SK-N-SH (cell line): ENCODE results near the gene RASAL2. TPM values are rescaled to one million over a fixed set of nuclear protein-coding genes. Genes with fewer than 3 reads are reported as not detected.
"Not testable (repeated sequence)": the region's sequence is repeated elsewhere in the genome, so short reads cannot be mapped to it uniquely, and the experiment has no call there.

Experiments
- CTCF ChIA-PET: fragments of 300-600, 350-600 bp; formaldehyde crosslinking; extraction: SDS; loops from one replicate; lab custom pipeline; 2021; lab: Yijun Ruan, JAX
- POLR2A ChIA-PET: fragments of 350-600 bp; sonication (Branson Sonifier 250); formaldehyde crosslinking; extraction: SDS; loops from one replicate; lab custom pipeline; 2020; ENCODE audit warnings: antibody characterized with exemption, inconsistent platforms; lab: Yijun Ruan, JAX
- DNase-seq: peaks from one replicate; pipeline ENCODE4 v3.0.0; 2012
- H2AFZ ChIP-seq: fragments of 200-600 bp; sonication (generic); 2 replicates; pipeline ENCODE4 v1.8.1; 2016; ENCODE audit warnings: antibody characterized with exemption, mild to moderate bottlenecking, low read depth
- H3F3A ChIP-seq: fragments of 200-600 bp; sonication (generic); replicated peaks from 2 replicates; pipeline ENCODE3; 2016; ENCODE audit warnings: antibody characterized with exemption, mild to moderate bottlenecking; ENCODE audit not compliant: insufficient read depth
- H3K27ac ChIP-seq, 2 experiments: fragments of 200-500 bp in 1 of 2; fragments of 200-600 bp in 1 of 2; sonication (Bioruptor generic) in 1 of 2; sonication (generic), shearing (Covaris generic) in 1 of 2; 2 replicates each; pipeline versions ENCODE4 v1.5.1 to v1.6.1; 2014 to 2016; ENCODE audit warnings: low read depth in 2 of 2, inconsistent platforms in 1 of 2, low read length in 1 of 2, mild to moderate bottlenecking in 1 of 2, mixed read lengths in 1 of 2
- H3K27me3 ChIP-seq: fragments of 200-600 bp; sonication (generic), shearing (Covaris generic); 2 replicates; pipeline ENCODE4 v1.6.1; 2016; ENCODE audit warnings: mixed run types; ENCODE audit not compliant: insufficient read depth
- H3K36me3 ChIP-seq, 2 experiments: fragments of 200-500 bp in 1 of 2; fragments of 200-600 bp in 1 of 2; sonication (Bioruptor generic) in 1 of 2; sonication (generic) in 1 of 2; replicated peaks in 1 of 2; 2 replicates each; pipeline versions ENCODE3 to v1.5.1; 2014 to 2016; ENCODE audit warnings: low read length in 1 of 2, mild to moderate bottlenecking in 1 of 2; ENCODE audit not compliant: insufficient read depth in 2 of 2, control insufficient read depth in 1 of 2
- H3K4me1 ChIP-seq, 2 experiments: fragments of 200-500 bp in 1 of 2; fragments of 200-600 bp in 1 of 2; sonication (Bioruptor generic) in 1 of 2; sonication (generic), shearing (Covaris generic) in 1 of 2; 2 replicates each; pipeline versions ENCODE4 v1.5.1 to v1.6.1; 2014 to 2016; ENCODE audit warnings: low read depth in 1 of 2, low read length in 1 of 2, mixed run types in 1 of 2; ENCODE audit not compliant: insufficient read depth in 2 of 2, control insufficient read depth in 1 of 2
- H3K4me2 ChIP-seq: fragments of 200-600 bp; sonication (generic), shearing (Covaris generic); 2 replicates; pipeline ENCODE4 v1.6.1; 2017; ENCODE audit warnings: mixed run types
- H3K4me3 ChIP-seq, 2 experiments: fragments of 200-500 bp in 1 of 2; fragments of 200-600 bp in 1 of 2; sonication (Bioruptor generic) in 1 of 2; sonication (generic), shearing (Covaris generic) in 1 of 2; 2 replicates each; pipeline versions ENCODE4 v1.5.1 to v1.8.1; 2014 to 2016; ENCODE audit warnings: low read depth in 2 of 2, inconsistent platforms in 1 of 2, low read length in 1 of 2, mild to moderate bottlenecking in 1 of 2, mixed read lengths in 1 of 2, moderate library complexity in 1 of 2
- H3K79me2 ChIP-seq: fragments of 200-600 bp; sonication (generic); 2 replicates; pipeline ENCODE4 v1.8.1; 2017; ENCODE audit warnings: mild to moderate bottlenecking; ENCODE audit not compliant: insufficient read depth
- H3K9ac ChIP-seq: fragments of 200-600 bp; sonication (generic); 2 replicates; pipeline ENCODE4 v1.6.1; 2017; ENCODE audit warnings: mixed run types
- H3K9me2 ChIP-seq: fragments of 200-600 bp; sonication (generic); 2 replicates; pipeline ENCODE4 v1.6.1; 2017; ENCODE audit warnings: mixed run types
- H3K9me3 ChIP-seq: fragments of 200-600 bp; sonication (generic); 2 replicates; pipeline ENCODE4 v1.6.1; 2017; ENCODE audit warnings: mixed run types, mild to moderate bottlenecking, moderate library complexity
- H4K20me1 ChIP-seq: fragments of 200-600 bp; sonication (generic); 2 replicates; pipeline ENCODE4 v1.6.1; 2017; ENCODE audit warnings: mild to moderate bottlenecking, mixed run types; ENCODE audit not compliant: insufficient read depth
- GATA2 ChIP-seq: sonication (generic); formaldehyde crosslinking; IDR thresholded peaks from 2 replicates; pipeline ENCODE4 v1.5.0; 2020; ENCODE audit warnings: mild to moderate bottlenecking, missing genetic modification reagents
- IRF3 ChIP-seq: fragments of 150-350 bp; IDR thresholded peaks from 2 replicates; pipeline ENCODE4 v1.6.1; 2016; ENCODE audit warnings: mild to moderate bottlenecking, low read depth, low read length
- NFIC ChIP-seq: IDR thresholded peaks from 2 replicates; pipeline ENCODE4 v1.4.0; 2012; ENCODE audit warnings: borderline replicate concordance
- NRF1 ChIP-seq: IDR thresholded peaks from 2 replicates; pipeline ENCODE4 v1.6.1; 2012; ENCODE audit warnings: low read depth, mild to moderate bottlenecking, low read length
- REST ChIP-seq: IDR thresholded peaks from 2 replicates; pipeline ENCODE4 v1.6.1; 2012; ENCODE audit warnings: mild to moderate bottlenecking, low read depth, low read length, moderate library complexity
- SMC3 ChIP-seq: IDR thresholded peaks from 2 replicates; pipeline ENCODE4 v1.6.1; 2012; ENCODE audit warnings: low read depth, low read length, improper control_type of control experiment
- TCF12 ChIP-seq: IDR thresholded peaks from 2 replicates; pipeline ENCODE4 v1.4.0; 2012
- USF2 ChIP-seq: fragments of 150-350 bp; IDR thresholded peaks from 2 replicates; pipeline ENCODE4 v1.6.1; 2017; ENCODE audit warnings: antibody characterized with exemption, low read length, low read depth, borderline replicate concordance
- WGBS: methylation state at CpG from one replicate; pipeline ENCODE4 v1.1.6; 2017; ENCODE audit warnings: low lambda C conversion rate; 5-methylcytosine and 5-hydroxymethylcytosine counted together
- polyA plus RNA-seq, 3 experiments: library from polyadenylated mRNA; depleted of rRNA; stranded (reverse); fragments of >200 nt; gene quantifications; 2 replicates each; pipeline ENCODE4 v1.2.3, GENCODE V29; 2012
- TF ChIP-seq, protein P1 (sequence below): IDR thresholded peaks from 2 replicates; pipeline ENCODE4; 2012
- TF ChIP-seq, protein P2 (sequence below): IDR thresholded peaks from 2 replicates; pipeline ENCODE4 v1.4.0; 2012; ENCODE audit warnings: low read depth

The RASAL2 gene
- polyA plus RNA-seq, 1 of the 3 experiments (the other 2 are of a cell fraction), result 6.9 TPM

DNA sequence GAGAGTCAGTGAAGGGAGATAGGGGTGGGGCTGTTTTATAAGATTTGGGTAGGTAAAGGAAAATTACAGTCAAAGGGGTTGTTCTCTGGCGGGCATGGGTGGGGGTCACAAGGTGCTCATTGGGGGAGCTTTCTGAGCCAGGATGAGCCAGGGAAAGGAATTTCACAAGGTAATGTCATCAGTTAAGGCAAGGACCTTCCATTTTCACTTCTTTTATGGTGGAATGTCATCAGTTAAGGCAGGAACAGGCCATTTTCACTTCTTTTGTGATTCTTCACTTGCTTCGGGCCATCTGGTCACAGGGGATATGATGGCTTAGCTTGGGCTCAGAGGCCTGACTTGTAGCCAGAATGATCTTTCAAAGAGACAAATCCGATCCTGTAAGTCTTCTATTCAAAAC lies 159.7 kb downstream of the RASAL2 start:
- CTCF ChIA-PET, result interaction anchor here (1.3 to 1.7 kb wide), 2 partner anchors 46 to 223 kb away, joined by 3 to 8 read pairs; no protein-coding TSS in a partner anchor
- H4K20me1 ChIP-seq, H2AFZ ChIP-seq, H3K9ac ChIP-seq, H3K4me2 ChIP-seq, H3K9me2 ChIP-seq, H3K27ac ChIP-seq, POLR2A ChIA-PET, H3K27me3 ChIP-seq, H3K4me1 ChIP-seq, DNase-seq, H3K4me3 ChIP-seq: not testable (repeated sequence)
- Histone ChIP-seq H3K9me3 (peaks cover 17% of the 10 kb centered on the region), H3F3A (peaks cover 17% of the 10 kb centered on the region), H3K36me3 (peaks cover 0 to 21% of the 10 kb centered on the region in 2 experiments), H3K79me2 (peaks cover 27% of the 10 kb centered on the region)
- WGBS, result 96% methylated on average over 3 of the region's 3 CpGs

DNA sequence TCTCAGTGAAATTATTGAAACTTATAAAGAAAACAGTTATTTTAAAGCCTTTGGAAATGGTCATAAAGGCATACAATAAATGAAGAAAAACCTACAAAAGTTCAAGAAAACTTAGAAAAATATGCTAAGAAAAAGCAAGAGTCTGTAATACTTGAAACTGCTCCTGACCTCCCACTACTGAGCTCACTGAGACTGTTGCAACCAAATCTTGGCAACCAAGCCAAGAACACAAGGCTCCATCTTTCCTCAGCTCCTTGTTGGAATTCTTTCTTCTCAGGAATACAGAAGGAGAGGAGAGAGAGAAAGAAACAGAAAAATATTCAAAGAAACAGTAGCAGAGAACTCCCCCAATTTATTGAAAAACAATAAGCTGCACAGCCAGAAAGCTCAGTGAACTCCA lies 160.5 kb downstream of the RASAL2 start:
- Histone ChIP-seq H3K27me3 (no peaks in the 10 kb centered on the region), H3K9me3 (peaks cover 9% of the 10 kb centered on the region), H3K36me3 (peaks cover 0 to 17% of the 10 kb centered on the region in 2 experiments), H3F3A (peaks cover 17% of the 10 kb centered on the region), H2AFZ (no peak overlapping the region), H4K20me1 (no peaks in the 10 kb centered on the region), H3K79me2 (peaks cover 19% of the 10 kb centered on the region), H3K4me3 (no peak overlapping the region), H3K9me2 (no peaks in the 10 kb centered on the region; the same call in 1 of the 2 replicates), H3K4me2 (no peak overlapping the region), H3K9ac (no peak overlapping the region), H3K27ac (no peak overlapping the region), H3K4me1 (no peaks in the 10 kb centered on the region)
- TF ChIP-seq, protein P1, sequence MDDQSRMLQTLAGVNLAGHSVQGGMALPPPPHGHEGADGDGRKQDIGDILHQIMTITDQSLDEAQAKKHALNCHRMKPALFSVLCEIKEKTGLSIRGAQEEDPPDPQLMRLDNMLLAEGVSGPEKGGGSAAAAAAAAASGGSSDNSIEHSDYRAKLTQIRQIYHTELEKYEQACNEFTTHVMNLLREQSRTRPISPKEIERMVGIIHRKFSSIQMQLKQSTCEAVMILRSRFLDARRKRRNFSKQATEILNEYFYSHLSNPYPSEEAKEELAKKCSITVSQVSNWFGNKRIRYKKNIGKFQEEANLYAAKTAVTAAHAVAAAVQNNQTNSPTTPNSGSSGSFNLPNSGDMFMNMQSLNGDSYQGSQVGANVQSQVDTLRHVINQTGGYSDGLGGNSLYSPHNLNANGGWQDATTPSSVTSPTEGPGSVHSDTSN, result no peak
- TF ChIP-seq NFIC (no peak), GATA2 (CRISPR knock-in tag) (no peak)
- POLR2A ChIA-PET, result no interaction called here
- CTCF ChIA-PET, result interaction anchor here (1.0 to 1.7 kb wide), 4 partner anchors 13 to 223 kb away, joined by 3 to 8 read pairs (median 3); no protein-coding TSS in a partner anchor
- DNase-seq, result no peak

DNA sequence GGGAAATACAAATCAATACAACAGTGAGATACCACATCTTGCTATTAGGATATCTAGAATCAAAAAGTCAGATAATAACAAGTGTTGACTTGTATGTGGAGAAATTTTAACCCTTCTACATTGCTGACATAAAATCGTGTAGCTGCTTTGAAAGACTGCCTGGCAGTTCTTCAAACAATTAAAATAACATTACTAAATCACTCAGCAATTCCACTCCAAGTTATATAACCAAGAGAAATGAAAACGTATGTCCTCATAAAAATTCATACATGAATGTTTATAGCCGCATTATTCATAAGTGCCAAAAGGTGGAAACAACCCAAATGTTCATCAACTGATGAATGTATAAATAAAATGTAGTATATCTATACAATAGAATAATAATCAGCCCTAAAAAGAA lies 164.6 kb downstream of the RASAL2 start:
- TF ChIP-seq IRF3, result no peak
- TF ChIP-seq NRF1, result no peak
- TF ChIP-seq, protein P2, sequence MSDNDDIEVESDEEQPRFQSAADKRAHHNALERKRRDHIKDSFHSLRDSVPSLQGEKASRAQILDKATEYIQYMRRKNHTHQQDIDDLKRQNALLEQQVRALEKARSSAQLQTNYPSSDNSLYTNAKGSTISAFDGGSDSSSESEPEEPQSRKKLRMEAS, result no peak
- no peak for TF ChIP-seq SMC3
- no peak for TF ChIP-seq REST
- TF ChIP-seq GATA2 (CRISPR knock-in tag), result no peak
- no peak for TF ChIP-seq USF2
- no peak for TF ChIP-seq TCF12
- ChIA-PET POLR2A (no interaction called here), CTCF (no interaction called here)
- H3K36me3 ChIP-seq, result peaks cover 0 to 13% of the 10 kb centered on the region in 2 experiments
- H3K27ac ChIP-seq, result 0 out of 4 replicates have a peak overlapping the region, but pooled peaks of 1 of the 2 experiments have one; percentile 28
- DNase-seq, result no peak
- peaks cover 9% of the 10 kb centered on the region for H3K9me3 ChIP-seq
- no peaks in the 10 kb centered on the region; the same call in 1 of the 2 replicates for H3K9me2 ChIP-seq
- peaks cover 0 to 13% of the 10 kb centered on the region in 2 experiments; a peak in 2 of 4 replicates for H3K4me1 ChIP-seq
- H3K4me2 ChIP-seq, result no peak overlapping the region
- H3K9ac ChIP-seq, result no peak overlapping the region
- no peak overlapping the region for H2AFZ ChIP-seq
- H4K20me1 ChIP-seq, result no peaks in the 10 kb centered on the region
- no peaks in the 10 kb centered on the region for H3K27me3 ChIP-seq
- 77% methylated on average over 3 of the region's 3 CpGs for WGBS
- H3K79me2 ChIP-seq, result peaks cover 12% of the 10 kb centered on the region
- H3F3A ChIP-seq, result peaks cover 32% of the 10 kb centered on the region
- no peak overlapping the region for H3K4me3 ChIP-seq
